ENCODE results near the gene ZFTA.
"Not testable (repeated sequence)": the region's sequence is repeated elsewhere in the genome, so short reads cannot be mapped to it uniquely, and the experiment has no call there.

ZFTA gene

GRCh38 chr11:63775191-63775590 is 6.6 kb upstream of the ZFTA start:
- DNase-seq (ENCODE audit: low read depth) = no peak

- not testable (repeated sequence) for DNase-seq (ENCODE audit: low read depth)
Measured at GRCh38 chr11:63771741-63772318, 3.3 kb upstream of the ZFTA start.

- no peak for DNase-seq (ENCODE audit: low read depth)
Measured at GRCh38 chr11:63770763-63771162, 2.2 kb upstream of the ZFTA start.

DNA sequence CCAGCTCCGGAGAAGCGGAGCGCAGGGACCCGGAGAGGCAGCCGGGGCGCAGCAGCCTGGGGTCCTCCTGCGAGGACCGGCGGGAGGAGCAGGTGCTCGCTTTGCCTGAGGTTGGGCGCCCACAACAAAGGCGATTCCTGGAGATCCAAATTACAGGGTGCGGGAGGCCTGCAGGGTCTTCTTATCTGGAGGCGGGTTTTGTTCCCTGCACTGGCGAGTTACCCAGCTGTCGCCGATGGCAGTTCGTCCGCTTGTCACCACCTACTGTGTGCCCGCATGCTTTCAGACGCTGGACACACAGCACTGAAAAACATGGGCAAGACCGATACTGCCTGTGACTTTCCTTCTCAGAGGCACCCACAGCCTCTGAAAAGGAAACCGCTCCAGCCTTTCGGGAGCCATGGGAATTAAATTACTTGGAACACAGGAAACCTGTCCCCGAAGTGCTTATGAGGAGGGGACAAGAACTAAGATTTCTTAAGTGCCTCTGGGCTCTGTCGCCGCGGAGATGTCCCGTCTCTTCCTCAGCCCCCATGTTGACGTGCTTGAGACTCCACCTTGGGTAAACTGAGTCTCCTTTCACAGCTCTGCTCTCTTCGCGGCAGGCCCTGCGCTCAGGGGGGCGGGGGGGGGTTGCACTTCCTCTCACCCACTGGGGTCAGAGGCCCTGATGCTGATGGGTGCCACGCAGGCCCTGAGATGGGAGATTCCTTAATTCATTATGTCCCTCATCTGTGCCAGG is 1.3 kb upstream of the ZFTA start:
- DNase-seq (ENCODE audit: low read depth) = no peak

- DNase-seq (ENCODE audit: low read depth) = no peak
Measured at GRCh38 chr11:63769042-63769713, 603 bp upstream of the ZFTA start.

- no peak for DNase-seq (ENCODE audit: low read depth)
Measured at GRCh38 chr11:63767565-63768236, 874 bp downstream of the ZFTA start.

DNA sequence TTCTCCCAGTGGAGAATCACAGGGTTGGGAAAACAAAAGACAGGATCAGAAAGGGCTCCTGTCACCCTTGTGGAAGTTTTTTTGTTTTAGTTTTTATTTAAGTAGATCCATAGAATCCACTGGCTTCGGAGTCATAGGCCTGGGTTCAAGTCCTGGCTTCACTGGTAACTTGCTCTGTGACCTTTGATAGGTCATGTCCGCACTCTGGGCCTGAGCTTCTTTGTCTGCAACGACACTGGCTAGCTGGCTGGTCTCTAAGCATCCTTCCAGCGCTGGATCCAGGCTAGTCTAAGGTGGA is 1.4 kb downstream of the ZFTA start:
- DNase-seq (ENCODE audit: low read depth) = no peak

DNA sequence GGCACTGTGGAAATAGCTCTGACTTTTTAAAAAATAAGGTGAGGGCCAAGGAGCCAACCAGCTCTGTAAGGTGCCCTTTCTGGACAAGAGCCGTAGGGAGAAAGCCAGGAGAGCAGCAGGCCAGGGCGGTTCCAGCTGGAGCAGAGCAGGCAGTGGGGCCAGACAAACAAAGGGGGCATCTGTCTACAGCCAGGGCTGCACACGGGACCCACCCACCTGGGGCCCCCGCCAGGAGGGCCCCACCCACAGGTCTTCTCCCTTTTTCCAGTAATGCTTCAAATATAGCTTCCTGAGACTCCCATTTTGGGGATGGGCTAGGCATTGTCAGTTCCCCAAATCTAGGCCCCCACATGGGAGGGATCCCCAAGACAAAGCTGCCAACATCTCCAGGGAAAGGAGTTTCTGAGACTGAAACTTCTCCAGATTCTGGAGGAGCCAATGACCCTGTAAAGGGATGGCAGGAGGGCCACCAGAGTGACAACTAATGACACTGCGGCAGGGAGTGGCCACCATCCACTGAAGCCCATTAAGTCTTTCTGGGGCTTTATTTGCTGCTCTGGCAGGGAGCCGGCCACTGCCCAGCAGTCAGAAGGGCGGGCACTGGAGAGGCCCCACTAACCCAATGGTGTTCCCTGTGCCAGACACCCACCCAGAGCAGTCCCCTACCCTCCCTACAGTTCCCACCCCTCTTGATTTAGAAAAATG is 1.9 kb downstream of the ZFTA start:
- DNase-seq (ENCODE audit: low read depth) = no peak

- no peak for DNase-seq (ENCODE audit: low read depth)
Measured at GRCh38 chr11:63765688-63766241, 2.8 kb downstream of the ZFTA start.

- DNase-seq (ENCODE audit: low read depth) = no peak
Measured at GRCh38 chr11:63764679-63765647, 3.6 kb downstream of the ZFTA start.

GRCh38 chr11:63764340-63764678 is 4.3 kb downstream of the ZFTA start:
- DNase-seq (ENCODE audit: low read depth) = no peak

GRCh38 chr11:63763496-63764339 is 4.9 kb downstream of the ZFTA start:
- no peak for DNase-seq (ENCODE audit: low read depth)

DNA sequence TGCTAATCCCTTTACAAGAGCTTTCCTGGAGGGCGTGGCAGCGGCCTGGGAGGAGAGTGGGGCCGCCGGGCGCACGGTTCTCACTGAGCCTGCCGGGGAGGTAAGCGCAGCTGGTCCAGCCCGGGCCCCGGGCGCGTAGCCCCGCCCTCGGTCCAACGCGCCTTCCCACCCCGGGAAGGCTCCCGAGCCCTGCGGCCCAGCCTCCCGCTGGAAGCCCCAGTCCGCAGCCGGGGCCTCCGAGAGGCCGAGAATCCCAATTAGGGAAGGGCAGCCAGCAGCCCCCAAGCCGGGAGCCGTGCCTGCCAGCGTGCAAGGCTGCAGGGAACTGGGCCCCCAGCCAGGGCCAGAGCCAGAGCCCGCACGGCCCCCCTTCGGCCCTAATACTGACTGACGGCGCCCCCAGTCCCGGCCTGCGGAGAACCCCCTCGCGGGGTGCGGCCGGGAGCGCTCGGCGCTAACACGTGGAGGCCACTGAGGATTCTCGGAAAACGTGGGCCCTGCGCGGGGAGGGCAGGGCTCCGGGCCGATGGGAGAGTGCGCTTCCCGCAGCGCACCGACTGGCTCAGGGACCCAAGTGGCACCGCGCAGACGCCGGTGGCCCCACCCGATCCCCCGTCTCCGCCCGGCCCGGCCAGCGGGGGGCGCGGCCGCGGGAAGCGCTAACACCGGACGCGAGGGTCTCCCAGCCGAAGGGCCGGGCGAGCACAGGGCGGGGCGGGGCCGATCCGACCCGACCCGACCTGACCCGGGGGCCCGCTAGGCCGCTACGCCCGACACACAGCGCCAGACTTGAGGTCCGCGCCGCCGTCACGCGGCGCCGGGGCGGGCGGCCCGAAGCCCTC is 5.7 kb downstream of the ZFTA start:
- DNase-seq (ENCODE audit: low read depth) = no peak

- no peak for DNase-seq (ENCODE audit: low read depth)
Measured at GRCh38 chr11:63761931-63762653, 6.5 kb downstream of the ZFTA start.

DNA sequence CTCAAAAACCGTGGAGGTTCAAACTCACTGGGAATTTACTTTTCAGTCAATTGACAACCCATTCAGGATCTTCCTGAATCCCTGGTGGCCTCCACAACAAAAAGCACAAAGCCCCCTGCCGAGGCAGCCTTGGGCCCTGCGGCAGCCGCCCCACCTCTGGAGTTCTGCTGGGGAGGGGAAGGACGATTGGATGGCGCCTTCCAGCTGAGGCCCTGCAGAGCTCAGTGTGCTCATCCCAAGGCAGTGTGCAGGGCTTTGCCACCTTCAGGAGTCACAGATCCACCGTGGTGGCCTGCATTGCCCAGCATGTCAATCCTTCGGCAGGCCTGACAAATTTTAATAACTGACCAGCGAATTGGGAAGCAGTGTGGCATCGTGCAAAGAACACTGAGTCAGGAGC is 7.4 kb downstream of the ZFTA start:
- DNase-seq (ENCODE audit: low read depth) = no peak

- no peak for DNase-seq (ENCODE audit: low read depth)
Measured at GRCh38 chr11:63760487-63761079, 8.0 kb downstream of the ZFTA start.

- DNase-seq (ENCODE audit: low read depth) = no peak
Measured at GRCh38 chr11:63756919-63757761, 11.4 kb downstream of the ZFTA start.
